HG03432 (cell line): ENCODE measurements around the gene NPEPPS.

ENCODE experiments used
- ATAC-seq: cut with Tn5 transposase; IDR thresholded peaks from one replicate; pipeline ENCODE4 v1.9.1; 2021; ENCODE audit warnings: mild to moderate bottlenecking, moderate library complexity; ENCODE audit not compliant: unreplicated experiment

The NPEPPS gene

GRCh38 chr17:47622180-47622549, 91.3 kb downstream of the NPEPPS start:
- no peak for ATAC-seq

GRCh38 chr17:47624727-47625068, 93.8 kb downstream of the NPEPPS start:
- no peak for ATAC-seq

- ATAC-seq, result no peak
Measured at GRCh38 chr17:47628014-47628566, 97.2 kb downstream of the NPEPPS start.

- no peak for ATAC-seq
Measured at GRCh38 chr17:47629826-47630225, 98.9 kb downstream of the NPEPPS start.

- ATAC-seq, result no peak
Measured at GRCh38 chr17:47630614-47631013, 99.7 kb downstream of the NPEPPS start.

- no peak for ATAC-seq
Measured at GRCh38 chr17:47632991-47633390, 102.1 kb downstream of the NPEPPS start.

GRCh38 chr17:47633996-47634395, 103.1 kb downstream of the NPEPPS start:
- ATAC-seq, result no peak

- no peak for ATAC-seq
Measured at GRCh38 chr17:47634870-47635269, 104.0 kb downstream of the NPEPPS start.

GRCh38 chr17:47635734-47636133, 104.8 kb downstream of the NPEPPS start:
- no peak for ATAC-seq

- no peak for ATAC-seq
Measured at GRCh38 chr17:47636273-47637030, 105.5 kb downstream of the NPEPPS start.

- no peak for ATAC-seq
Measured at GRCh38 chr17:47638903-47639302, 108.0 kb downstream of the NPEPPS start.

- ATAC-seq, result no peak
Measured at GRCh38 chr17:47640076-47640475, 109.2 kb downstream of the NPEPPS start.

- no peak for ATAC-seq
Measured at GRCh38 chr17:47641202-47641601, 110.3 kb downstream of the NPEPPS start.

GRCh38 chr17:47643116-47643515, 112.2 kb downstream of the NPEPPS start:
- no peak for ATAC-seq

GRCh38 chr17:47644324-47644723, 113.4 kb downstream of the NPEPPS start:
- no peak for ATAC-seq

- peak; percentile 86 for ATAC-seq
Measured at GRCh38 chr17:47649153-47649971, 118.5 kb downstream of the NPEPPS start, which contains the start of gene KPNB1. TSS of gene KPNB1 (plus strand) at chr17:47649919. CDS start at chr17:47650245, 326 bp downstream.

- peak; percentile 3 for ATAC-seq
Measured at GRCh38 chr17:47649972-47650524, 119.1 kb downstream of the NPEPPS start.

GRCh38 chr17:47650525-47651522, 119.9 kb downstream of the NPEPPS start:
- ATAC-seq, result peak; percentile 51

GRCh38 chr17:47651704-47652103, 120.8 kb downstream of the NPEPPS start:
- no peak for ATAC-seq

- ATAC-seq, result no peak
Measured at GRCh38 chr17:47652570-47652969, 121.7 kb downstream of the NPEPPS start.
